ENCODE results near the gene MAP4.
"Not testable (repeated sequence)": the region's sequence is repeated elsewhere in the genome, so short reads cannot be mapped to it uniquely, and the experiment has no call there.

Gene MAP4

GRCh38 chr3:47838503-47838902 is 177.7 kb downstream of the MAP4 start:
- no peak for DNase-seq

GRCh38 chr3:47836986-47837385 is 179.2 kb downstream of the MAP4 start:
- no peak for DNase-seq

GRCh38 chr3:47829482-47829881 is 186.7 kb downstream of the MAP4 start:
- DNase-seq = not testable (repeated sequence)

- DNase-seq = no peak
These were observed 190.6 kb downstream of the MAP4 start for GRCh38 chr3:47825590-47825989.

- DNase-seq = peak; percentile 81
These were observed 191.4 kb downstream of the MAP4 start for GRCh38 chr3:47824541-47825473.

- no peak for DNase-seq
These were observed 198.6 kb downstream of the MAP4 start for GRCh38 chr3:47817609-47818008.

- no peak for DNase-seq
These were observed 202.6 kb downstream of the MAP4 start for GRCh38 chr3:47813551-47814177.

GRCh38 chr3:47804577-47804976 is 211.6 kb downstream of the MAP4 start:
- DNase-seq = no peak

GRCh38 chr3:47803480-47804025 is 212.7 kb downstream of the MAP4 start:
- no peak for DNase-seq

GRCh38 chr3:47802734-47803479 is 213.3 kb downstream of the MAP4 start, which contains the start of gene DHX30:
Gene DHX30, plus strand, starts transcription at chr3:47803138. Its CDS starts 7,546 bp downstream, at chr3:47810684.
- DNase-seq = peak; percentile 87
